Kidney epithelial cell (primary cell): ENCODE measurements around the gene KRT33A. TPM values are rescaled to one million over a fixed set of nuclear protein-coding genes. Genes with fewer than 3 reads are reported as not detected.
"Not testable (repeated sequence)": the region's sequence is repeated elsewhere in the genome, so short reads cannot be mapped to it uniquely, and the experiment has no call there.

ENCODE experiments used
- DNase-seq: peaks from one replicate; pipeline ENCODE4 v3.0.0-alpha.2; 2010; ENCODE audit warnings: low read depth
- H3K27me3 ChIP-seq: 2 replicates; pipeline ENCODE4 v1.6.0; 2011; ENCODE audit warnings: low read length; ENCODE audit not compliant: control insufficient read depth, insufficient read depth
- H3K36me3 ChIP-seq: 2 replicates; pipeline ENCODE4 v1.5.1; 2011; ENCODE audit warnings: low read length; ENCODE audit not compliant: control insufficient read depth, insufficient read depth
- H3K4me3 ChIP-seq: 2 replicates; pipeline ENCODE4 v1.5.1; 2011; ENCODE audit warnings: low read depth, mild to moderate bottlenecking, control low read depth, low read length
- total RNA-seq: library from RNA; depleted of rRNA; stranded (reverse); fragments of >200 nt; gene quantifications from 2 replicates; pipeline ENCODE4 v1.2.3, GENCODE V29; 2015
- TF ChIP-seq, protein P1 (sequence below): IDR thresholded peaks from 2 replicates; pipeline ENCODE4 v1.5.1; 2011; ENCODE audit warnings: mild to moderate bottlenecking, moderate library complexity, low read length, control low read depth, inconsistent platforms; ENCODE audit not compliant: insufficient read depth, poor library complexity, severe bottlenecking

KRT33A gene
- total RNA-seq, 1 donor from 2014 or later = not detected

DNA sequence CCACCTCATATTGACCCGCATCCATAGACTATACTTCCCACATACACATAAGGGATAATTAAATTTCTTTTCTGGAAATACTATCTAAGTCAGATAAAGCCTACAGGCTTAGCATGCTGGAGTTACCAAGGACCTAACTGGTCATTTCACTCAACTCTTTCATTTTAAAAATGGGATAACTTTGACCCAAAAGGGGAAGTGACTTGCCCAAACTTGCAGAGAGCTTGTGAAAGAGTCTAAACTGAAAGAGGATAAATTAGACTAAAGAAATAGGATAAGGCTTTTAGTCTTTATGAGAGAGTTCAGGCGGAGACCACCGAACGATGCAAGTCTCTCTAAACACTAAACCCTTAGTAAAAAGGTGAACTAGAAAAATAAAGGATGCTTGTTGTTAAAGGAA lies 3.9 kb upstream of the KRT33A start:
- DNase-seq = no peak
- TF ChIP-seq, protein P1, sequence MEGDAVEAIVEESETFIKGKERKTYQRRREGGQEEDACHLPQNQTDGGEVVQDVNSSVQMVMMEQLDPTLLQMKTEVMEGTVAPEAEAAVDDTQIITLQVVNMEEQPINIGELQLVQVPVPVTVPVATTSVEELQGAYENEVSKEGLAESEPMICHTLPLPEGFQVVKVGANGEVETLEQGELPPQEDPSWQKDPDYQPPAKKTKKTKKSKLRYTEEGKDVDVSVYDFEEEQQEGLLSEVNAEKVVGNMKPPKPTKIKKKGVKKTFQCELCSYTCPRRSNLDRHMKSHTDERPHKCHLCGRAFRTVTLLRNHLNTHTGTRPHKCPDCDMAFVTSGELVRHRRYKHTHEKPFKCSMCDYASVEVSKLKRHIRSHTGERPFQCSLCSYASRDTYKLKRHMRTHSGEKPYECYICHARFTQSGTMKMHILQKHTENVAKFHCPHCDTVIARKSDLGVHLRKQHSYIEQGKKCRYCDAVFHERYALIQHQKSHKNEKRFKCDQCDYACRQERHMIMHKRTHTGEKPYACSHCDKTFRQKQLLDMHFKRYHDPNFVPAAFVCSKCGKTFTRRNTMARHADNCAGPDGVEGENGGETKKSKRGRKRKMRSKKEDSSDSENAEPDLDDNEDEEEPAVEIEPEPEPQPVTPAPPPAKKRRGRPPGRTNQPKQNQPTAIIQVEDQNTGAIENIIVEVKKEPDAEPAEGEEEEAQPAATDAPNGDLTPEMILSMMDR = no peak
- Histone ChIP-seq H3K27me3 (no peaks in the 10 kb centered on the region), H3K36me3 (no peaks in the 10 kb centered on the region), H3K4me3 (no peak overlapping the region)

DNA sequence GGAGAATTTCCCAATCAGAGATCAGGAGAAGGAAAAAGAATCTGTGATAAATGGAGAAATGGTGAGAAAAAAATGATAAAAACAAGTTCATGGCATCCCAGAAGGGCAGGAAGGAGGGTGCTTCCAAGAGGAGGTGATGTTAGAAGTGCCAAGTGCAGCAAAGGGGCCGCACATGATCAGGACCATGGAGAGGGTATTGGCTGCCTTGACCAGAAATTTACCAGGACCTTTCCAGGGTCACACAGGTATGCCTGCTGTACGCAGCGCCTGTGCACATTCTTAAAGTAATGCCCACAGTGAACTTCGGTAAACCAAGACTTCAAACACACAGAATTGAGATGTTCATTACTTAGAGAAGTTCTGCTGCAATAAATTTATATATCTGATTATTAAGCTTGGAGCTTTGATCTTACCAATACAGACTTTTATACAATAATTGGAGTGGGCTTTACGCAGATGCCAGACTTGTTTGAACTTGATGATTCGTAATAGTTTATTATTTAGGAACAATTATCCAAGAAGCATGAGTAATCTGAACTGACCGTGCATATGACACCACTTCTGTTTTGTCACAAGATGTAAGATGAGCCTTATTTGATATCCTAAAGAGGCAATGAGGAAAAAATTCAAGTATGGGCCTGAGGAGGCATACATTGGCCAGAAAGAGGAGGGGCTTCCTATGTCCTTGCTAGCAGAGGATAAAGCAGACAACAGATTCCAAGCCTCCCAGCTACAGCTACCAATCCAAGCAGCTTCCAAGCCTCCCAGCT lies 2.2 kb upstream of the KRT33A start:
- H3K27me3 ChIP-seq = no peaks in the 10 kb centered on the region
- TF ChIP-seq, protein P1 = no peak
- no peak overlapping the region for H3K4me3 ChIP-seq
- DNase-seq = no peak
- H3K36me3 ChIP-seq = no peaks in the 10 kb centered on the region

DNA sequence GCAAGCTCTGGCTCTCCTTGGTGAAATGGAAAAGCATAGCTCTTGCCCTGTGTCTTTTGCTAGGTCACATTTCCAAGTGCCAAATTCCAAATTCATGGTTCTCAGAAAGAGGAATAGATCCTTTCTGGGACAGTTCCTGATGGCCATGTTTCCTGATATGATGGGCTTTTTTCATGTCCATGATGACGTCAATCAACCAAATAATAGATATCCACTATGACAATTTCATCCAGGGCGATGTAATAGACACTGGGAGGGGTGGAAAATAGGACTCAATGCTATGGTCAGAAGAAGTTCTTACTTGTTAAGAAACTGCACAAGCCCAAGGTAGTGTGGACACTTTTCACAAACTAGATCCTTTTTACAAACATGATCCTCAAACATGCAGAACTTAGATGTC lies 549 bp upstream of the KRT33A start:
- no peaks in the 10 kb centered on the region for H3K36me3 ChIP-seq
- no peak for DNase-seq
- H3K4me3 ChIP-seq = no peak overlapping the region
- no peaks in the 10 kb centered on the region for H3K27me3 ChIP-seq
- TF ChIP-seq, protein P1 = no peak

GRCh38 chr17:41347869-41348760 lies 2.5 kb downstream of the KRT33A start:
- TF ChIP-seq, protein P1 = no peak
- DNase-seq = no peak
- H3K27me3 ChIP-seq = no peaks in the 10 kb centered on the region

DNA sequence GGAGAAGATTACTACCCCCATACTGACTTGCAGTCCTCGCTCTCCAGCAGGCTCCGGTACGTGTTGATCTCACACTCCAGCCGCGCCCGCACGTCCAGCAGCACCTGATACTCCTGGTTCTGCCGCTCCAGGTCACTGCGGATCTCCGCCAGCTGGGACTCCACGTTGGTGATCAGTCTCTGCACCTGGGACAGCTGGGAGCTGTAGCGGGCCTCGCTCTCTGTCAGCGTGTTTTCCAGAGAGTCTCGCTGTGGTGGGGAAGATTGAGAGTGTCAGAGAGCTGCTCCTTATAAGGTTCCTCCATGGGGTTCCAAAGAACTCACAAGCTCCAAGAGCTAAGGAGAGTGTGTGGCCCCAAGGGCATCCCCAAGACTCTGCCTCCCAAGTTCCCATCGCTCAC lies 4.2 kb downstream of the KRT33A start:
- H3K36me3 ChIP-seq, DNase-seq, H3K4me3 ChIP-seq, H3K27me3 ChIP-seq: not testable (repeated sequence)

More at GRCh38 chr17:41347869-41348760, 2.5 kb downstream of the KRT33A start:
- no peaks in the 10 kb centered on the region for H3K36me3 ChIP-seq
- H3K4me3 ChIP-seq = no peak overlapping the region

- TF ChIP-seq, protein P1 = no peak
- Histone ChIP-seq H3K27me3 (no peaks in the 10 kb centered on the region), H3K36me3 (no peaks in the 10 kb centered on the region), H3K4me3 (no peak overlapping the region)
- no peak for DNase-seq
These were observed 4.6 kb downstream of the KRT33A start for GRCh38 chr17:41345992-41346391.
